A549 (cell line): ENCODE results near the gene PCGF5. TPM values are rescaled to one million over a fixed set of nuclear protein-coding genes. Genes with fewer than 3 reads are reported as not detected.

Experiments used
- ATAC-seq, 2 experiments: fragments of 200-7000 bp in 1 of 2; fragments of >200 bp in 1 of 2; cut with Nextera tagmentation in 1 of 2; cut with Tn5 transposase in 1 of 2; 3 replicates each; pipeline versions ENCODE4 v1.8.0 to v1.9.1; 2018 to 2020; ENCODE audit warnings: mild to moderate bottlenecking in 1 of 2, moderate library complexity in 1 of 2
- CTCF ChIA-PET: fragments of 300-600 bp; sonication (Branson Sonifier 250); formaldehyde crosslinking; extraction: SDS; loops from one replicate; lab custom pipeline; 2021; ENCODE audit warnings: antibody characterized with exemption, inconsistent platforms; lab: Yijun Ruan, JAX
- POLR2A ChIA-PET: fragments of 350-600 bp; formaldehyde crosslinking; extraction: SDS; loops from one replicate; lab custom pipeline; 2021; ENCODE audit warnings: antibody characterized with exemption, inconsistent platforms; lab: Yijun Ruan, JAX
- DNase-seq, 2 experiments: peaks; one replicate each; pipeline versions ENCODE4 v3.0.0 to v3.0.0-alpha.2; 2011 to 2016; ENCODE audit warnings: low read depth in 1 of 2, low spot score in 1 of 2
- FAIRE-seq: peaks from 2 replicates; lab custom pipeline; 2011; peaks lifted over from hg19 to GRCh38; lab: Jason Lieb, UNC
- H3K27ac ChIP-seq, 2 experiments: fragments of >200 bp; sonication (Bioruptor Twin); formaldehyde crosslinking; 3 replicates each; pipeline ENCODE4 v1.5.1; 2016 to 2017
- H3K4me1 ChIP-seq: fragments of >200 bp; sonication (Bioruptor Twin); formaldehyde crosslinking; 3 replicates; pipeline ENCODE4 v1.6.1; 2016
- H3K4me2 ChIP-seq: fragments of >200 bp; sonication (Bioruptor Twin); formaldehyde crosslinking; 3 replicates; pipeline ENCODE4 v1.6.1; 2016
- H3K4me3 ChIP-seq: fragments of >200 bp; sonication (Bioruptor Twin); formaldehyde crosslinking; 3 replicates; pipeline ENCODE4 v1.5.1; 2016
- H3K9me3 ChIP-seq: fragments of >200 bp; sonication (Bioruptor Twin); formaldehyde crosslinking; 3 replicates; pipeline ENCODE4 v1.6.1; 2016
- CBX8 ChIP-seq: fragments of 200-600 bp; sonication (generic); IDR thresholded peaks from 2 replicates; pipeline ENCODE4 v1.6.1; 2016
- CEBPB ChIP-seq, 2 experiments: fragments of >200 bp in 1 of 2; sonication (Bioruptor Twin) in 1 of 2; formaldehyde crosslinking in 1 of 2; IDR thresholded peaks; 2 replicates each; pipeline ENCODE4 v1.6.1; 2012 to 2016
- CHD4 ChIP-seq: fragments of 200-600 bp; sonication (generic); IDR thresholded peaks from 2 replicates; pipeline ENCODE4 v1.6.1; 2016; ENCODE audit warnings: antibody characterized with exemption, mild to moderate bottlenecking, borderline replicate concordance
- EHF ChIP-seq: fragments of 250-450 bp; sonication (Bioruptor Pico); IDR thresholded peaks from 2 replicates; pipeline ENCODE4 v1.5.0; 2020; ENCODE audit warnings: mild to moderate bottlenecking
- EHMT2 ChIP-seq: fragments of 200-600 bp; sonication (generic); IDR thresholded peaks from 2 replicates; pipeline ENCODE4 v1.6.1; 2016; ENCODE audit warnings: antibody characterized with exemption, low read depth, mild to moderate bottlenecking, moderate library complexity
- EP300 ChIP-seq, 2 experiments: fragments of >200 bp; sonication (Bioruptor Twin); formaldehyde crosslinking; IDR thresholded peaks; 2 replicates in 1 of 2; 3 replicates in 1 of 2; pipeline ENCODE4 v1.6.1; 2016 to 2017
- FOSB ChIP-seq: fragments of 250-450 bp; sonication (Bioruptor Pico); IDR thresholded peaks from 2 replicates; pipeline ENCODE4 v1.5.0; 2020; ENCODE audit warnings: mild to moderate bottlenecking, moderate library complexity
- HDAC2 ChIP-seq: fragments of 200-600 bp; sonication (generic); IDR thresholded peaks from 2 replicates; pipeline ENCODE4 v1.6.1; 2016
- HEYL ChIP-seq: fragments of 250-450 bp; sonication (Bioruptor Pico); IDR thresholded peaks from 2 replicates; pipeline ENCODE4 v1.8.0; 2021; ENCODE audit warnings: mild to moderate bottlenecking, moderate library complexity
- JUN ChIP-seq, 2 experiments: fragments of >200 bp; sonication (Bioruptor Twin); formaldehyde crosslinking; IDR thresholded peaks; 2 replicates in 1 of 2; 3 replicates in 1 of 2; pipeline ENCODE4 v1.6.1; 2016 to 2017
- KDM5A ChIP-seq: fragments of 200-600 bp; sonication (generic); IDR thresholded peaks from 2 replicates; pipeline ENCODE4 v1.6.1; 2016; ENCODE audit warnings: antibody characterized with exemption, mild to moderate bottlenecking
- MAFK ChIP-seq: fragments of 450-650 bp; IDR thresholded peaks from 2 replicates; pipeline ENCODE4 v1.6.1; 2014; ENCODE audit not compliant: partially characterized antibody
- MAZ ChIP-seq: fragments of 150-350 bp; IDR thresholded peaks from 2 replicates; pipeline ENCODE4 v1.6.1; 2014; ENCODE audit warnings: antibody characterized with exemption, low read depth, low read length, borderline replicate concordance
- NFE2L2 ChIP-seq: fragments of 150-350 bp; conservative IDR thresholded peaks from 2 replicates; pipeline ENCODE4 v1.6.1; 2014; ENCODE audit warnings: low read length
- POLR2AphosphoS2 ChIP-seq: conservative IDR thresholded peaks from 2 replicates; pipeline ENCODE4 v1.6.1; 2012; ENCODE audit warnings: low read length, improper control_type of control experiment, inconsistent platforms
- TFCP2L1 ChIP-seq: fragments of 250-450 bp; sonication (Bioruptor Pico); IDR thresholded peaks from 2 replicates; pipeline ENCODE4 v1.5.0; 2021; ENCODE audit warnings: mild to moderate bottlenecking
- TP53 ChIP-seq: fragments of 250-450 bp; sonication (Bioruptor Pico); IDR thresholded peaks from 2 replicates; pipeline ENCODE4 v1.5.0; 2021; ENCODE audit warnings: mild to moderate bottlenecking, moderate library complexity
- ZNF302 ChIP-seq: fragments of 250-450 bp; sonication (Bioruptor Pico); IDR thresholded peaks from 2 replicates; pipeline ENCODE4 v1.9.0; 2021; ENCODE audit warnings: inconsistent platforms, mild to moderate bottlenecking, moderate library complexity
- ZSCAN20 ChIP-seq: fragments of 250-450 bp; sonication (Bioruptor Pico); IDR thresholded peaks from 2 replicates; pipeline ENCODE4 v1.8.0; 2022; ENCODE audit warnings: mild to moderate bottlenecking, moderate library complexity
- WGBS: methylation state at CpG from one replicate; pipeline ENCODE4 v1.1.6; 2017; ENCODE audit errors: missing lambda C conversion rate; 5-methylcytosine and 5-hydroxymethylcytosine counted together
- polyA plus RNA-seq, 4 experiments: library from polyadenylated mRNA; depleted of rRNA in 3 of 4; stranded (reverse); fragments of >200 nt; fragmentation: RNase III in 1 of 4; extraction: RNeasy Plus Mini Kit Qiagen cat#74134 plus additional on column Dnase treatment in 1 of 4; gene quantifications; 2 replicates in 3 of 4; 3 replicates in 1 of 4; pipeline ENCODE4 v1.2.3, GENCODE V29; 2011 to 2017
- TF ChIP-seq, protein P1 (sequence below): fragments of 150-350 bp; IDR thresholded peaks from 2 replicates; pipeline ENCODE4 v1.6.1; 2014; ENCODE audit warnings: low read depth, mild to moderate bottlenecking, low read length
- TF ChIP-seq, protein P2 (sequence below): fragments of >200 bp; sonication (Bioruptor Twin); formaldehyde crosslinking; IDR thresholded peaks from 3 replicates; pipeline ENCODE4 v1.6.1; 2016
- TF ChIP-seq, protein P3 (sequence below): fragments of 450-650 bp; IDR thresholded peaks from 2 replicates; pipeline ENCODE4 v1.6.1; 2014; ENCODE audit warnings: antibody characterized with exemption
- TF ChIP-seq, protein P4 (sequence below): IDR thresholded peaks from 2 replicates; pipeline ENCODE4 v1.6.1; 2012; ENCODE audit warnings: low read depth, borderline replicate concordance
- TF ChIP-seq, protein P5 (sequence below): IDR thresholded peaks from 2 replicates; pipeline ENCODE4 v1.6.1; 2012

PCGF5 gene
- polyA plus RNA-seq, 2 of the 4 experiments (the other 2 are of a cell fraction): 28.5 to 39.9 TPM

DNA sequence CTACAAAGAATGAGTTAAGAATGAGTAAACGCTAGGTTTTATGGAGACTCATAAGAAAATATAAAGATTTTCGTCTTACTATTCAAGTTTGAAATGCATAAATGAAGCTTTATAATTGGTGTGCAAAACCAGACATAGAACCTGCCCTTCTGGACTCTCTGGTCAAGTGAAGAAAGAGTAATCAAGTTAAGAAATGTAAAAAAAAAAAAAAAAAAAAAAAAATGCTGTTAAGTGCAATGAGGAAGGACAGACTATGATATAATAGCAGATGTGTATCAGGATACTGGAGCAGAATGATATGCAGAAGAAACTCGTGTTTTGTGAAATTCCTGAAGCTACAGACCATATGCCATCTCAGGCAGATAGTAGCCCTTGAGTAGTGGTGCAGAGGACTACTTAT lies 5.6 kb downstream of the PCGF5 start:
- no peak overlapping the region for H3K4me2 ChIP-seq
- no peaks in the 10 kb centered on the region for H3K9me3 ChIP-seq
- 80% methylated on average over 3 of the region's 3 CpGs for WGBS
- no peak for DNase-seq
- ChIA-PET CTCF (interaction anchor here (4.4 kb wide), 1 partner anchor 315 kb away, joined by 20 read pairs; no protein-coding TSS in a partner anchor), POLR2A (no interaction called here)
- no peak overlapping the region for H3K27ac ChIP-seq
- FAIRE-seq: no peak
- H3K4me1 ChIP-seq: peaks cover 8% of the 10 kb centered on the region; the same call in 2 of the 3 replicates
- no peak for ATAC-seq
- H3K4me3 ChIP-seq: no peak overlapping the region
- no peak for TF ChIP-seq CHD4
- TF ChIP-seq, all 56 proteins: peak for 0

DNA sequence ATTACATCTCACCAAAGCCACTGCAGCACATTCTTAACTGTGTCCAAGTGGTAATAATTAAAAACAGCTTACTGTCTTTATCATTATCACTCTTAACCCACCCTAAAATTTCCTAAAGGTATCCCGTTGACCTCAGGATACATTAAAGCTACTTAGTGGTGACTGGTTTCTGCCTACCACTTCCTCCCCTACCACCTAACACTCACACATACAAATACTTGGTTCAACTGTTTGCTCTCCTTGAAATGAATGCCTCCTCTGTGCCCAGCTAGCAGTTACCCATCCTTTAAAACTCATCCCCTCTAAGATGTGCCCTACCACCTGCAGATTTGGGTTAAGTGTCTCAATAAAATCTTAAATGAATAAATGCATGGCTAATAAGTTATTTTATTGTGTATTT lies 7.1 kb downstream of the PCGF5 start:
- WGBS: 75% methylated on average over 1 of the region's 1 CpG
- Histone ChIP-seq H3K27ac (no peak overlapping the region), H3K9me3 (no peaks in the 10 kb centered on the region), H3K4me1 (no peaks in the 10 kb centered on the region), H3K4me3 (no peak overlapping the region), H3K4me2 (no peak overlapping the region)
- ChIA-PET CTCF (interaction anchor here (0.9 to 4.4 kb wide), 3 partner anchors 20 to 316 kb away, joined by 3 to 20 read pairs (median 4); no protein-coding TSS in a partner anchor), POLR2A (no interaction called here)
- FAIRE-seq: no peak
- no peak for DNase-seq
- TF ChIP-seq TP53 (CRISPR knock-in tag) (no peak), POLR2AphosphoS2 (no peak), CHD4 (no peak), FOSB (CRISPR knock-in tag) (no peak), EP300 (IDR thresholded peaks at IDR 0.05) (no peak), NFE2L2 (no peak), CEBPB (IDR thresholded peaks at IDR 0.05) (no peak), HDAC2 (no peak), ZSCAN20 (CRISPR knock-in tag) (no peak), MAZ (no peak), KDM5A (no peak), HEYL (no peak)
- TF ChIP-seq, protein P1, sequence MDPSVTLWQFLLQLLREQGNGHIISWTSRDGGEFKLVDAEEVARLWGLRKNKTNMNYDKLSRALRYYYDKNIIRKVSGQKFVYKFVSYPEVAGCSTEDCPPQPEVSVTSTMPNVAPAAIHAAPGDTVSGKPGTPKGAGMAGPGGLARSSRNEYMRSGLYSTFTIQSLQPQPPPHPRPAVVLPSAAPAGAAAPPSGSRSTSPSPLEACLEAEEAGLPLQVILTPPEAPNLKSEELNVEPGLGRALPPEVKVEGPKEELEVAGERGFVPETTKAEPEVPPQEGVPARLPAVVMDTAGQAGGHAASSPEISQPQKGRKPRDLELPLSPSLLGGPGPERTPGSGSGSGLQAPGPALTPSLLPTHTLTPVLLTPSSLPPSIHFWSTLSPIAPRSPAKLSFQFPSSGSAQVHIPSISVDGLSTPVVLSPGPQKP: no peak
- TF ChIP-seq, protein P2, sequence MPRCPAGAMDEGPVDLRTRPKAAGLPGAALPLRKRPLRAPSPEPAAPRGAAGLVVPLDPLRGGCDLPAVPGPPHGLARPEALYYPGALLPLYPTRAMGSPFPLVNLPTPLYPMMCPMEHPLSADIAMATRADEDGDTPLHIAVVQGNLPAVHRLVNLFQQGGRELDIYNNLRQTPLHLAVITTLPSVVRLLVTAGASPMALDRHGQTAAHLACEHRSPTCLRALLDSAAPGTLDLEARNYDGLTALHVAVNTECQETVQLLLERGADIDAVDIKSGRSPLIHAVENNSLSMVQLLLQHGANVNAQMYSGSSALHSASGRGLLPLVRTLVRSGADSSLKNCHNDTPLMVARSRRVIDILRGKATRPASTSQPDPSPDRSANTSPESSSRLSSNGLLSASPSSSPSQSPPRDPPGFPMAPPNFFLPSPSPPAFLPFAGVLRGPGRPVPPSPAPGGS: no peak
- TF ChIP-seq, all 56 proteins: peak for 0
- ATAC-seq: no peak

DNA sequence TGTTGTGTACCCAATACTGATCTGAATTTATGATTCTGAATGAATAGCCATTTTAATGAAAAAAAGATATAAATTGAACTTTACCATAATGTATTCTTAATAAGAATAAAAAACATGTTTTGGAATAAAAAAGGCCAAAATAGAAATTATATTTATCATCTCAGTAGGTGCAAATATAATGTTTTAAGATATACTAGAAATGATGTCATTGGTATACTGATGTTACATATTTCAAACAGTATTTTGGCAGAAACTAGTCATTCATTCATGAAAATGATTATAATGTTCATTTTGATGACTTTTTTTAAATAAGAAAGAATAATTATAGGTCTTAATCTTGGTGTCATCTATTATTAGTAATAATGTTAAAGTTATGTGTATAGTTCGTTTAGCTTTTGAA lies 9.2 kb downstream of the PCGF5 start:
- WGBS: 79% methylated on average over 1 of the region's 1 CpG
- ChIA-PET POLR2A (no interaction called here), CTCF (interaction anchor here (1.8 to 4.4 kb wide), 2 partner anchors 21 to 318 kb away, joined by 5 to 20 read pairs; no protein-coding TSS in a partner anchor)
- FAIRE-seq (no peak), ATAC-seq (no peak), DNase-seq (no peak)
- H3K4me2 ChIP-seq: no peak overlapping the region
- no peak overlapping the region for H3K27ac ChIP-seq
- no peaks in the 10 kb centered on the region for H3K9me3 ChIP-seq
- H3K4me1 ChIP-seq: no peaks in the 10 kb centered on the region
- TF ChIP-seq EHMT2 (no peak), ZNF302 (CRISPR knock-in tag) (no peak), POLR2AphosphoS2 (no peak), MAFK (no peak), CBX8 (no peak), ZSCAN20 (CRISPR knock-in tag) (no peak), TFCP2L1 (CRISPR knock-in tag) (no peak), TP53 (CRISPR knock-in tag) (no peak), EHF (no peak), JUN (IDR thresholded peaks at IDR 0.05) (no peak)
- TF ChIP-seq, protein P3, sequence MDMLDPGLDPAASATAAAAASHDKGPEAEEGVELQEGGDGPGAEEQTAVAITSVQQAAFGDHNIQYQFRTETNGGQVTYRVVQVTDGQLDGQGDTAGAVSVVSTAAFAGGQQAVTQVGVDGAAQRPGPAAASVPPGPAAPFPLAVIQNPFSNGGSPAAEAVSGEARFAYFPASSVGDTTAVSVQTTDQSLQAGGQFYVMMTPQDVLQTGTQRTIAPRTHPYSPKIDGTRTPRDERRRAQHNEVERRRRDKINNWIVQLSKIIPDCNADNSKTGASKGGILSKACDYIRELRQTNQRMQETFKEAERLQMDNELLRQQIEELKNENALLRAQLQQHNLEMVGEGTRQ: no peak
- TF ChIP-seq, protein P4, sequence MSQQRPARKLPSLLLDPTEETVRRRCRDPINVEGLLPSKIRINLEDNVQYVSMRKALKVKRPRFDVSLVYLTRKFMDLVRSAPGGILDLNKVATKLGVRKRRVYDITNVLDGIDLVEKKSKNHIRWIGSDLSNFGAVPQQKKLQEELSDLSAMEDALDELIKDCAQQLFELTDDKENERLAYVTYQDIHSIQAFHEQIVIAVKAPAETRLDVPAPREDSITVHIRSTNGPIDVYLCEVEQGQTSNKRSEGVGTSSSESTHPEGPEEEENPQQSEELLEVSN: no peak
- TF ChIP-seq, protein P5, sequence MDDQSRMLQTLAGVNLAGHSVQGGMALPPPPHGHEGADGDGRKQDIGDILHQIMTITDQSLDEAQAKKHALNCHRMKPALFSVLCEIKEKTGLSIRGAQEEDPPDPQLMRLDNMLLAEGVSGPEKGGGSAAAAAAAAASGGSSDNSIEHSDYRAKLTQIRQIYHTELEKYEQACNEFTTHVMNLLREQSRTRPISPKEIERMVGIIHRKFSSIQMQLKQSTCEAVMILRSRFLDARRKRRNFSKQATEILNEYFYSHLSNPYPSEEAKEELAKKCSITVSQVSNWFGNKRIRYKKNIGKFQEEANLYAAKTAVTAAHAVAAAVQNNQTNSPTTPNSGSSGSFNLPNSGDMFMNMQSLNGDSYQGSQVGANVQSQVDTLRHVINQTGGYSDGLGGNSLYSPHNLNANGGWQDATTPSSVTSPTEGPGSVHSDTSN: no peak
- no peak overlapping the region for H3K4me3 ChIP-seq
